Measurements from ENCODE around the gene MYH6. TPM values are rescaled to one million over a fixed set of nuclear protein-coding genes. Genes with fewer than 3 reads are reported as not detected.

Gene MYH6
- total and polyA plus RNA-seq, 10 donors: 0.35 to 0.82 (median 0.40) TPM; not detected in 6

- Histone ChIP-seq H3K27ac (no peak overlapping the region), H3K4me3 (no peak overlapping the region), H3K9me3 (no peaks in the 10 kb centered on the region), H3K27me3 (replicated peaks in 1 of 7) (peaks cover 0 to 12% (median 0%) of the 10 kb centered on the region in 7 donors), H3K36me3 (no peaks in the 10 kb centered on the region), H3K4me1 (no peaks in the 10 kb centered on the region)
- TF ChIP-seq, protein P1, sequence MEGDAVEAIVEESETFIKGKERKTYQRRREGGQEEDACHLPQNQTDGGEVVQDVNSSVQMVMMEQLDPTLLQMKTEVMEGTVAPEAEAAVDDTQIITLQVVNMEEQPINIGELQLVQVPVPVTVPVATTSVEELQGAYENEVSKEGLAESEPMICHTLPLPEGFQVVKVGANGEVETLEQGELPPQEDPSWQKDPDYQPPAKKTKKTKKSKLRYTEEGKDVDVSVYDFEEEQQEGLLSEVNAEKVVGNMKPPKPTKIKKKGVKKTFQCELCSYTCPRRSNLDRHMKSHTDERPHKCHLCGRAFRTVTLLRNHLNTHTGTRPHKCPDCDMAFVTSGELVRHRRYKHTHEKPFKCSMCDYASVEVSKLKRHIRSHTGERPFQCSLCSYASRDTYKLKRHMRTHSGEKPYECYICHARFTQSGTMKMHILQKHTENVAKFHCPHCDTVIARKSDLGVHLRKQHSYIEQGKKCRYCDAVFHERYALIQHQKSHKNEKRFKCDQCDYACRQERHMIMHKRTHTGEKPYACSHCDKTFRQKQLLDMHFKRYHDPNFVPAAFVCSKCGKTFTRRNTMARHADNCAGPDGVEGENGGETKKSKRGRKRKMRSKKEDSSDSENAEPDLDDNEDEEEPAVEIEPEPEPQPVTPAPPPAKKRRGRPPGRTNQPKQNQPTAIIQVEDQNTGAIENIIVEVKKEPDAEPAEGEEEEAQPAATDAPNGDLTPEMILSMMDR (IDR thresholded peaks at IDR 0.05 in 8 of 11, conservative IDR thresholded peaks at IDR 0.05 in 3 of 11): no peak
- no peak for TF ChIP-seq POLR2AphosphoS5 (IDR thresholded peaks at IDR 0.05)
- no peak for TF ChIP-seq POLR2A (IDR thresholded peaks at IDR 0.05)
- WGBS, 5 donors: 74 to 88% (median 79%) methylated on average over 3 of the region's 3 CpGs
- intact Hi-C loops (cut with DNase I; ENCODE audit: low total_unique reads): no loop called here
- DNase-seq: no peak
These were observed 8.9 kb downstream of the MYH6 start for GRCh38 chr14:23399136-23399535.

GRCh38 chr14:23398348-23398747, 9.7 kb downstream of the MYH6 start:
- Histone ChIP-seq H3K4me3 (no peak overlapping the region), H3K9me3 (no peaks in the 10 kb centered on the region), H3K27ac (no peak overlapping the region), H3K27me3 (replicated peaks in 1 of 7) (peaks cover 0 to 9% (median 0%) of the 10 kb centered on the region in 7 donors), H3K4me1 (no peaks in the 10 kb centered on the region), H3K36me3 (no peaks in the 10 kb centered on the region)
- intact Hi-C loops (cut with DNase I; ENCODE audit: low total_unique reads): no loop called here
- 67 to 95% (median 84%) methylated on average over 2 to 4 of the region's 4 CpGs for WGBS, 5 donors
- no peak for TF ChIP-seq POLR2AphosphoS5 (IDR thresholded peaks at IDR 0.05)
- TF ChIP-seq, protein P1 (IDR thresholded peaks at IDR 0.05 in 8 of 11, conservative IDR thresholded peaks at IDR 0.05 in 3 of 11): no peak
- TF ChIP-seq POLR2A (IDR thresholded peaks at IDR 0.05): no peak
- no peak for DNase-seq

DNA sequence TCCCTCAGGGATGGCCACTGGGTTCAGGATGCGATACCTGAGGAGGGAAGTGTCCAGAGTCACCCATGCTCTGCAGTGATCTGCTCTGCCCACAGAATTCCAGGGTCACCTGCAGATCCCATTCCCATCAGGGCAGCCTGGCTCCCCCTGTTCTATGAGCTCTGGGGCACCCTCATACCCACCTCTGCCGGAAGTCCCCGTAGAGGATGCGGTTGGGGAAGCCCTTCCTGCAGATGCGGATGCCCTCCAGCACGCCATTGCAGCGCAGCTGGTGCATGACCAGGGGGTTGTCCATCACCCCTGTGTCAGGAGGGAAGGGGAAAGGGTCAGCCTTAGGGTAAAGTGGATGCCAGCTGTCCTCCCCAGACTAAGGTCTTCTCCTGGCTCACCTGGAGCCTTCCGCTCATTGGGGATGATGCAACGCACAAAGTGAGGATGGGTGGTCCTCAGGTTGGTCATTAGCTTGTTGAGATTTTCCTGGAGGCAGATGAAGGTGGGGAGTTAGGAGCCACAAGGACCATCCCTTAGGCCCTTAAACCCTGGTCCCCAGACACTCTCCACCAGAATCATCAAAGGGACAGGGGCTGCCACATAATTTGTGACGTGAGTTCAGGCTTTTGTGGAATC, 11.2 kb downstream of the MYH6 start:
- Histone ChIP-seq H3K27me3 (replicated peaks in 1 of 7) (peaks cover 0 to 10% (median 0%) of the 10 kb centered on the region in 7 donors), H3K4me3 (no peak overlapping the region), H3K27ac (no peak overlapping the region), H3K36me3 (no peaks in the 10 kb centered on the region), H3K9me3 (no peaks in the 10 kb centered on the region), H3K4me1 (no peaks in the 10 kb centered on the region)
- DNase-seq: no peak
- TF ChIP-seq, protein P1 (IDR thresholded peaks at IDR 0.05 in 8 of 11, conservative IDR thresholded peaks at IDR 0.05 in 3 of 11): no peak
- TF ChIP-seq POLR2A (IDR thresholded peaks at IDR 0.05) (no peak), POLR2AphosphoS5 (IDR thresholded peaks at IDR 0.05) (no peak)
- WGBS, 5 donors: 85 to 93% (median 89%) methylated on average over 9 to 10 of the region's 10 CpGs
- intact Hi-C loops (cut with DNase I; ENCODE audit: low total_unique reads): no loop called here

GRCh38 chr14:23396126-23396525, 11.9 kb downstream of the MYH6 start:
- no peaks in the 10 kb centered on the region for H3K36me3 ChIP-seq
- no peaks in the 10 kb centered on the region for H3K4me1 ChIP-seq
- no peak overlapping the region for H3K27ac ChIP-seq
- H3K9me3 ChIP-seq: no peaks in the 10 kb centered on the region
- intact Hi-C loops (cut with DNase I; ENCODE audit: low total_unique reads): no loop called here
- no peak overlapping the region for H3K4me3 ChIP-seq
- DNase-seq: no peak
- 86 to 91% (median 91%) methylated on average over 10 of the region's 10 CpGs for WGBS, 5 donors
- no peak for TF ChIP-seq POLR2A (IDR thresholded peaks at IDR 0.05)
- TF ChIP-seq, protein P1 (IDR thresholded peaks at IDR 0.05 in 8 of 11, conservative IDR thresholded peaks at IDR 0.05 in 3 of 11): no peak
- no peak for TF ChIP-seq POLR2AphosphoS5 (IDR thresholded peaks at IDR 0.05)
- peaks cover 0 to 10% (median 0%) of the 10 kb centered on the region in 7 donors for H3K27me3 ChIP-seq (replicated peaks in 1 of 7)

Data from spleen (tissue), 11 donors.